ENCODE results near the gene EIF2S3B.

EIF2S3B gene

DNA sequence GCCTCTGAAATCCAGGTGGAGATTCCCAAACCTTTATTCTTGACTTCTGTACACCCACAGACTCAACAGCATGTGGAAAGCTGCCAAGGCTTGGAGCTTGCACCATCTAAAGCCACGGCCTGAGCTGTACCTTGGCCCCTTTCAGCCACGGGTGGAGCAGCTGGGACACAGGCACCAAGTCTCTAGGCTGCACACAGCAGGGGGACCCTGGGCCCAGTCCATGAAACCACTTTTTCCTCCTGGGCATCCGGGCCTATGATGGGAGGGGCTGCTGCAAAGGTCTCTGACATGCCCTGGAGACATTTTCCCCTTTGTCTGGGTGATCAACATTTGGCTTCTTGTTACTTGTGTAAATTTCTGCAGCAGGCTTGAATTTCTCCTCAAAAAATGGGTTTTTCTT is 32.0 kb downstream of the EIF2S3B start:
- TF ChIP-seq, protein P1, sequence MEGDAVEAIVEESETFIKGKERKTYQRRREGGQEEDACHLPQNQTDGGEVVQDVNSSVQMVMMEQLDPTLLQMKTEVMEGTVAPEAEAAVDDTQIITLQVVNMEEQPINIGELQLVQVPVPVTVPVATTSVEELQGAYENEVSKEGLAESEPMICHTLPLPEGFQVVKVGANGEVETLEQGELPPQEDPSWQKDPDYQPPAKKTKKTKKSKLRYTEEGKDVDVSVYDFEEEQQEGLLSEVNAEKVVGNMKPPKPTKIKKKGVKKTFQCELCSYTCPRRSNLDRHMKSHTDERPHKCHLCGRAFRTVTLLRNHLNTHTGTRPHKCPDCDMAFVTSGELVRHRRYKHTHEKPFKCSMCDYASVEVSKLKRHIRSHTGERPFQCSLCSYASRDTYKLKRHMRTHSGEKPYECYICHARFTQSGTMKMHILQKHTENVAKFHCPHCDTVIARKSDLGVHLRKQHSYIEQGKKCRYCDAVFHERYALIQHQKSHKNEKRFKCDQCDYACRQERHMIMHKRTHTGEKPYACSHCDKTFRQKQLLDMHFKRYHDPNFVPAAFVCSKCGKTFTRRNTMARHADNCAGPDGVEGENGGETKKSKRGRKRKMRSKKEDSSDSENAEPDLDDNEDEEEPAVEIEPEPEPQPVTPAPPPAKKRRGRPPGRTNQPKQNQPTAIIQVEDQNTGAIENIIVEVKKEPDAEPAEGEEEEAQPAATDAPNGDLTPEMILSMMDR (IDR thresholded peaks at IDR 0.05) = no peak

DNA sequence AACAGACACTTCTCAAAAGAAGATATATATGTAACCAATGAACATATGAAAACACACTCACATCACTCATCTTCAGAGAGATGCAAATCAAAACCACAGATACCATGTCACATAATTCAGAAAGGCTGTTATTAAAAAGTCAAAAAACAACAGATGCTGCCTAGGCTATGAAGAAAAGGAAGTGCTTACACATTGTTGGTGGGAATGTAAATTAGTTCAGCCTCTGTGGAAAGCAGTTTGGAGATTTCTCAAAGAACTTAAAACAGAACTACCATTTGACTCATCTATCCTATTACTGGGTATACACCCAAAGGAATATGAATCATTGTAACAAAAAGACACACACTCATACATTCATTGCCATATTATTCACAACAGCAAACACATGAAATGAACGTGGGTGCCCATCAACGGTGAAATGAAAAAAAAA is 35.1 kb downstream of the EIF2S3B start:
- TF ChIP-seq, protein P1 (IDR thresholded peaks at IDR 0.05) = no peak

DNA sequence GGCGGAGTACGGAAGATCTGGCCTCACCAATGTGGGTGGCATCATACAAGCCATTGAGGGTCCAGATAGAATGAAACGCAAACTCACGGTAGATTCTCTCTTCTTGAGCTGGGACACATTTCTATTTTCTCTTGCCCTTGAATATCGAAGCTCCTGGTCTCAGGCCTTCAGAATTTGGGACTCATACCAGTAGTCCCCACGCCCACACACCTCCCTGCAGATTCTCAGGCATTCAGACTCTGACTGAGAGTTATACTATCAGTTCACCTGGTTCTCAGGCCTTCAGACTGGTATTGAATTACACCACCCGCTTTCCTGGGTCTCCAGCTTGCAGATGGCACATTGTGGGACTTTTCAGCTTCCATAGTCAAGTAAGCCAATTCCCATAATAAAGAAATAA is 37.8 kb downstream of the EIF2S3B start:
- TF ChIP-seq, protein P1 (IDR thresholded peaks at IDR 0.05) = no peak

- TF ChIP-seq, protein P1 (IDR thresholded peaks at IDR 0.05) = no peak
Measured at GRCh38 chr12:10551375-10551774, 45.7 kb downstream of the EIF2S3B start.

GRCh38 chr12:10553148-10553547 is 47.5 kb downstream of the EIF2S3B start:
- TF ChIP-seq, protein P1 (IDR thresholded peaks at IDR 0.05) = no peak

GRCh38 chr12:10554228-10554755 is 48.6 kb downstream of the EIF2S3B start:
- TF ChIP-seq, protein P1 (IDR thresholded peaks at IDR 0.05) = no peak

DNA sequence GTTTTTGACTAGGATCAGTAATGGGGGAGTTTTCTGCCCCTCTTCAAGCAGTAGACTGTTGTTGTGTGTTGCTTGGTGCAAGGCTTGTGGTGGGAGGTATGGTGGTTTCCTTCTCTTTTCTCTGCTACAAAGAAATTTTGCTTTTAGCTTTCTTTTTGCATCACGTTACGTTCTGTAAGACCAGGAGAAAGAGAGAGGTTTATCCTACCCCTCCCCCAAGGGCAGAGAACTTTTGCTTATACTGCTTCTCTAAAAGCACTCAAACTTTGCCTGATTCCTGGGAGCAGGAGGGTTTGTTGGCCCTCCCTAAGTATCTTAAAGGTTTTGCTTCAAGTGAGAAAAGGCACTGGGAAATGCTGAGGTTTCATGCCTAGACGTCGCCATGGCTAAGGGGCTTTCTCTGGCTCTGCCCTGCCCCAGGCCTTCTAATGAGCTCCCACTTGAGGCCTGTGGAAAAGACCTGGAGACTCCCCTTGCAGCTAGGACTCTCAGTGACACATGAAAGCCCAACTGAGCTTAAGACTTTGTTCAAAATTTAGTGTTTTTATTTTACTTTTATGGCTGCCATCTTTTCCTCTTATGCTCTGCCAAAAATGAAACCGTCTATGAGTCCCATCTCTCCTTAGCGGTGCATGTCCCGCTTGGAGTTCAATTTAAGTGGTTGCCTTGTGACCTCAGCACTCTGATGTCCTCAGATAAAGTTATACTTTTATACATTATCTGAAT is 49.2 kb downstream of the EIF2S3B start:
- TF ChIP-seq, protein P1 (IDR thresholded peaks at IDR 0.05) = no peak

Measured in LNCAP (cell line).